Osteoblast (primary cell): Measurements from ENCODE around the gene NXPH4. TPM values are rescaled to one million over a fixed set of nuclear protein-coding genes. Genes with fewer than 3 reads are reported as not detected.

ENCODE experiments used
- DNase-seq: peaks from one replicate; pipeline ENCODE4 v3.0.0; 2011; ENCODE audit warnings: low spot score, mixed read lengths; ENCODE audit not compliant: insufficient read length; ENCODE audit errors: missing footprints
- H2AFZ ChIP-seq: 2 replicates; pipeline ENCODE4 v1.6.0; 2011; ENCODE audit warnings: mild to moderate bottlenecking, low read length
- H3K27ac ChIP-seq: 2 replicates; pipeline ENCODE4 v1.5.1; 2011; ENCODE audit warnings: mild to moderate bottlenecking, low read depth, low read length, moderate library complexity
- H3K27me3 ChIP-seq: 2 replicates; pipeline ENCODE4 v1.6.0; 2012; ENCODE audit warnings: mild to moderate bottlenecking, control low read depth, inconsistent platforms, low read length, moderate library complexity; ENCODE audit not compliant: insufficient read depth
- H3K36me3 ChIP-seq: 2 replicates; pipeline ENCODE4 v1.5.1; 2011; ENCODE audit warnings: mild to moderate bottlenecking, low read length, control low read depth, moderate library complexity; ENCODE audit not compliant: insufficient read depth
- H3K4me1 ChIP-seq: 2 replicates; pipeline ENCODE4 v1.5.1; 2011; ENCODE audit warnings: mild to moderate bottlenecking, low read length, control low read depth, moderate library complexity; ENCODE audit not compliant: insufficient read depth
- H3K4me2 ChIP-seq: 2 replicates; pipeline ENCODE4 v1.6.0; 2011; ENCODE audit warnings: mild to moderate bottlenecking, low read length; ENCODE audit not compliant: insufficient read depth
- H3K4me3 ChIP-seq: fragments of 200-600 bp; sonication (generic); 3 replicates; pipeline ENCODE4 v1.5.1; 2012; ENCODE audit warnings: mild to moderate bottlenecking, low read length, inconsistent platforms; ENCODE audit not compliant: insufficient read depth
- H3K79me2 ChIP-seq: 2 replicates; pipeline ENCODE4 v1.6.0; 2012; ENCODE audit warnings: mild to moderate bottlenecking, low read length, control low read depth, inconsistent platforms; ENCODE audit not compliant: insufficient read depth
- H3K9me3 ChIP-seq: 2 replicates; pipeline ENCODE4 v1.5.1; 2011; ENCODE audit warnings: low read depth, low read length, control low read depth
- H4K20me1 ChIP-seq: 2 replicates; pipeline ENCODE4 v1.6.0; 2012; ENCODE audit warnings: mild to moderate bottlenecking, low read length, control low read depth; ENCODE audit not compliant: insufficient read depth
- CTCF ChIP-seq: IDR thresholded peaks from 2 replicates; pipeline ENCODE4 v1.5.1; 2011; ENCODE audit warnings: mild to moderate bottlenecking, low read depth, low read length, moderate library complexity; ENCODE audit errors: extremely low read depth
- total RNA-seq: library from RNA; depleted of rRNA; stranded (reverse); fragments of >200 nt; gene quantifications from 2 replicates; pipeline ENCODE4 v1.2.3, GENCODE V29; 2012

NXPH4 gene
- total RNA-seq, 1 donor = 1.1 TPM

DNA sequence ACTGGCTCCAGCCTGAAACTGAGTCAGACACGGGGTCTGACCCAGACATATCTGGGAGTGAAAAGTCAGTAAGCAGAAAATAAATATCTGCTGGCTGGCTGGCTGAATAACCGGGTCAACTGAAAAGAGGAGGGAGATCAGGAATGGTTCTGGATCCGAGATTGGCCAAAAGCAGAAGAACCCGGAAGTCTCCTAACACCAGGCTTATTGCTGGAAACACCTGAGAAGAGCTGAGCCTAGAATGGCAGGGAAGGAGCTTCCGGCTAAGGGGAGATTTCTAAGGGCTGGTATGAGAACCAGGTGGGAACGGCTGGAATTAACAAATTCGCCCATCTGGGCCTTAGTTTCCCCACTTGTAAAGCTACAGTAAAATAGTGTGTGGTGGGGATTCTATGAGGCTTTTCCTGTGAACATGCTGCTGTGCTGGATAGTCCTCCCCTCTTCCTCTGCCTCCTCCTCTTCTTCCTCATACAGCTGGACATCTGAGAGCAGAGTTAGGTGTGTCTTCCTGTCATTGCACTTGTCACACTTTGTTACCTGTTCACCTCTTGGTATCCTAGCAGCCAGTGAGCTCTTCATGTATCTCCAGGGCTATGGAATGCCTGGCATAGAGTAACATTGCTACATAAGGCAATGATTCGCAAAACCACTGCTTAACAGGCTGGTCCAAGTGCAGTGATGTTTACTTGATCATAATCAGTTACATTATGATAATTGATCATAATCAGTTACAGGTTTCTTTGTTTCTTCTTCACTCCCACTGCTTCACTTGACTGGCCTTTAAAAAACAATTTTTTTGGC, 10.9 kb downstream of the NXPH4 start:
- no peak for DNase-seq
- H3K4me3 ChIP-seq = peak overlapping the region; percentile 57
- H3K27me3 ChIP-seq = no peaks in the 10 kb centered on the region
- H4K20me1 ChIP-seq = peaks cover 20% of the 10 kb centered on the region
- no peaks in the 10 kb centered on the region for H3K9me3 ChIP-seq
- H3K36me3 ChIP-seq = peaks cover 13% of the 10 kb centered on the region
- H2AFZ ChIP-seq = no peak overlapping the region
- peaks cover 38% of the 10 kb centered on the region for H3K4me1 ChIP-seq
- H3K4me2 ChIP-seq = peak overlapping the region; percentile 34
- TF ChIP-seq CTCF = no peak
- H3K79me2 ChIP-seq = peaks cover 30% of the 10 kb centered on the region
- no peak overlapping the region for H3K27ac ChIP-seq

- peaks cover 38% of the 10 kb centered on the region for H3K79me2 ChIP-seq
- H2AFZ ChIP-seq = peak overlapping the region; percentile 60
- peaks cover 48% of the 10 kb centered on the region for H3K4me1 ChIP-seq
- no peak for DNase-seq
- no peaks in the 10 kb centered on the region for H3K9me3 ChIP-seq
- H3K27ac ChIP-seq = peak overlapping the region; percentile 98
- TF ChIP-seq CTCF = no peak
- no peaks in the 10 kb centered on the region for H3K27me3 ChIP-seq
- H3K4me3 ChIP-seq = peak overlapping the region; percentile 84
- H3K36me3 ChIP-seq = peaks cover 29% of the 10 kb centered on the region
- peaks cover 33% of the 10 kb centered on the region for H4K20me1 ChIP-seq
- peak overlapping the region; percentile 96 for H3K4me2 ChIP-seq
These were observed 12.5 kb downstream of the NXPH4 start for GRCh38 chr12:57229046-57229633.

DNA sequence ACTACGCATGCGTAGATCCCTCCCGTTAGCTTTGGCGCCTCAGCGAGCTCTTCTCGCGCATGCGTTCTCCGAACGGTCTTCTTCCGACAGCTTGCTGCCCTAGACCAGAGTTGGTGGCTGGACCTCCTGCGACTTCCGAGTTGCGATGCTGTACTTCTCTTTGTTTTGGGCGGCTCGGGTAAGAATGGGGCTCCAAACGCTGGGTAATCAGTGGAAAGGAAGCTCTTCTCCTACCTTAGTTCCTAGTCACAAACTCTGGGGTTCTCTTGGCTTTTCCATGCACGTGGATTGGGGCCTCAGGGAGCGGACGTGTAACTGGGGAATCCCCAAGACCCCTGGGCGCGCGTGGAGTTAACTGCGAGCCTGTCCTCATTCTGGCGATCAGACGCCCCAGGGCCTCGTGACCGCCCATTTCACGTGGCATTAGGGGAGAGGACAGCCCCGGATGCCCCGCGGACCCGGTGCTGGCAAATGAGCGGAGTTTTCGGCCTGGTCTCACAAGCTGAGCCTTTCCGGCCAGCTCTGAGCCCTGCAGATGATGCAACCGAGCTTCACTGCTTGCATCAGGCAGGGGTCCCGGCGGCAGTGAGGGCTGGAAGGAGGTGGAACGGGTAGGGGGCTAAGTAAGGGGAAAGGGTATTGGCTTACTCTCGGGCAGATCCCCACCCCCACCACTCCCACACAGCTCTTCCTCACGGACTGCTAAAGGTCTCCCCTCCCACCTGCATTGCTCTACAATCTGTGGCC, 13.2 kb downstream of the NXPH4 start, which contains the start of gene SHMT2:
Gene SHMT2 (plus strand): TSS at position 78 of the 747 bp plus-strand sequence. CDS start 68 bp downstream, at position 146.
- Histone ChIP-seq H4K20me1 (peaks cover 35% of the 10 kb centered on the region), H2AFZ (peak within 1 kb of the TSS; percentile 60), H3K4me2 (peak within 1 kb of the TSS; percentile 96), H3K27ac (peak within 1 kb of the TSS; percentile 98), H3K79me2 (peaks cover 38% of the 10 kb centered on the region), H3K4me3 (peak within 1 kb of the TSS; percentile 84), H3K36me3 (peaks cover 36% of the 10 kb centered on the region), H3K27me3 (no peaks in the 10 kb centered on the region), H3K9me3 (no peaks in the 10 kb centered on the region), H3K4me1 (peaks cover 54% of the 10 kb centered on the region)
- DNase-seq = peak; percentile 99
- no peak for TF ChIP-seq CTCF
